ENCODE results near the gene GPR176.
"Not testable (repeated sequence)": the region's sequence is repeated elsewhere in the genome, so short reads cannot be mapped to it uniquely, and the experiment has no call there.

GPR176 gene

GRCh38 chr15:39833515-39833981 lies 86.5 kb downstream of the GPR176 start:
- peak in 1 of 42 donors; percentile 2 for DNase-seq
- intact Hi-C loops (cut with DNase I): no loop called here

- intact Hi-C loops (cut with DNase I): no loop called here
- DNase-seq: no peak
Observed at GRCh38 chr15:39830166-39830565, 89.9 kb downstream of the GPR176 start.

- peak in 30 of 42 donors; percentile 5 to 61 (median 30) for DNase-seq
- intact Hi-C loops (cut with DNase I): no loop called here
Observed at GRCh38 chr15:39828374-39828931, 91.6 kb downstream of the GPR176 start.

GRCh38 chr15:39826975-39827374 lies 93.1 kb downstream of the GPR176 start:
- intact Hi-C loops (cut with DNase I): no loop called here
- DNase-seq: no peak

- DNase-seq: no peak
- intact Hi-C loops (cut with DNase I): no loop called here
Observed at GRCh38 chr15:39823634-39824033, 96.4 kb downstream of the GPR176 start.

- DNase-seq: no peak
- intact Hi-C loops (cut with DNase I): no loop called here
Observed at GRCh38 chr15:39820050-39820602, 99.9 kb downstream of the GPR176 start.

- DNase-seq: no peak
- intact Hi-C loops (cut with DNase I): no loop called here
Observed at GRCh38 chr15:39819533-39819932, 100.5 kb downstream of the GPR176 start.

GRCh38 chr15:39817892-39818291 lies 102.2 kb downstream of the GPR176 start:
- intact Hi-C loops (cut with DNase I): no loop called here
- no peak for DNase-seq

GRCh38 chr15:39814489-39814888 lies 105.6 kb downstream of the GPR176 start:
- intact Hi-C loops (cut with DNase I): no loop called here

GRCh38 chr15:39812651-39813050 lies 107.4 kb downstream of the GPR176 start:
- intact Hi-C loops (cut with DNase I); DNase-seq: not testable (repeated sequence)

More at GRCh38 chr15:39814489-39814888, 105.6 kb downstream of the GPR176 start:
- DNase-seq: no peak

GRCh38 chr15:39808909-39809308 lies 111.2 kb downstream of the GPR176 start:
- intact Hi-C loops (cut with DNase I): no loop called here
- DNase-seq: no peak

GRCh38 chr15:39807791-39808190 lies 112.3 kb downstream of the GPR176 start:
- DNase-seq: no peak
- intact Hi-C loops (cut with DNase I): no loop called here

- intact Hi-C loops (cut with DNase I): no loop called here
Observed at GRCh38 chr15:39804026-39804425, 116.0 kb downstream of the GPR176 start.

GRCh38 chr15:39803016-39803415 lies 117.0 kb downstream of the GPR176 start:
- no peak for DNase-seq
- intact Hi-C loops (cut with DNase I): no loop called here

More at GRCh38 chr15:39804026-39804425, 116.0 kb downstream of the GPR176 start:
- no peak for DNase-seq

GRCh38 chr15:39801641-39802309 lies 118.3 kb downstream of the GPR176 start:
- DNase-seq: peak in 15 of 42 donors; percentile 10 to 56 (median 32)
- intact Hi-C loops (cut with DNase I): no loop called here

GRCh38 chr15:39799552-39800011 lies 120.5 kb downstream of the GPR176 start:
- peak in 1 of 42 donors; percentile 19 for DNase-seq
- intact Hi-C loops (cut with DNase I): no loop called here

GRCh38 chr15:39798382-39798781 lies 121.7 kb downstream of the GPR176 start:
- no peak for DNase-seq
- intact Hi-C loops (cut with DNase I): no loop called here

- no peak for DNase-seq
- intact Hi-C loops (cut with DNase I): no loop called here
Observed at GRCh38 chr15:39797407-39797806, 122.7 kb downstream of the GPR176 start.

GRCh38 chr15:39796601-39797000 lies 123.5 kb downstream of the GPR176 start:
- DNase-seq: no peak
- intact Hi-C loops (cut with DNase I): no loop called here

GRCh38 chr15:39795486-39795885 lies 124.6 kb downstream of the GPR176 start:
- no peak for DNase-seq
- intact Hi-C loops (cut with DNase I): no loop called here
